Astrocyte of the spinal cord (primary cell): Measurements from ENCODE around the gene TPO.
"Not testable (repeated sequence)": the region's sequence is repeated elsewhere in the genome, so short reads cannot be mapped to it uniquely, and the experiment has no call there.

ENCODE experiments used
- DNase-seq: peaks from one replicate; pipeline ENCODE4 v3.0.0; 2011; ENCODE audit warnings: low read depth, low spot score
- H3K4me3 ChIP-seq: 2 replicates; pipeline ENCODE4 v1.5.1; 2011; ENCODE audit warnings: low read depth, mild to moderate bottlenecking, low read length, moderate library complexity
- CTCF ChIP-seq: IDR thresholded peaks from 2 replicates; pipeline ENCODE4 v1.5.1; 2012; ENCODE audit warnings: low read depth, mild to moderate bottlenecking, low read length, inconsistent platforms
- in situ Hi-C: cut with HindIII; loops from 2 replicates; pipeline ENCODE4 v1.10.0; 2017; ENCODE audit warnings: low sequenced_read_pairs

The TPO gene

GRCh38 chr2:1373830-1374229, 39.4 kb upstream of the TPO start:
- no peak overlapping the region for H3K4me3 ChIP-seq
- in situ Hi-C loops = no loop called here
- TF ChIP-seq CTCF = no peak
- DNase-seq = no peak

GRCh38 chr2:1374287-1374686, 39.0 kb upstream of the TPO start:
- TF ChIP-seq CTCF = no peak
- H3K4me3 ChIP-seq = no peak overlapping the region
- in situ Hi-C loops = no loop called here

GRCh38 chr2:1375794-1376193, 37.5 kb upstream of the TPO start:
- H3K4me3 ChIP-seq = no peak overlapping the region
- in situ Hi-C loops = no loop called here
- no peak for TF ChIP-seq CTCF
- DNase-seq = no peak

More at GRCh38 chr2:1374287-1374686, 39.0 kb upstream of the TPO start:
- no peak for DNase-seq

GRCh38 chr2:1377473-1377872, 35.8 kb upstream of the TPO start:
- TF ChIP-seq CTCF = no peak
- in situ Hi-C loops = no loop called here
- no peak for DNase-seq
- no peak overlapping the region for H3K4me3 ChIP-seq

- no peak overlapping the region for H3K4me3 ChIP-seq
- DNase-seq = no peak
- TF ChIP-seq CTCF = no peak
- in situ Hi-C loops = no loop called here
These were observed 34.7 kb upstream of the TPO start for GRCh38 chr2:1378456-1379150.

GRCh38 chr2:1381644-1382043, 31.6 kb upstream of the TPO start:
- in situ Hi-C loops = no loop called here
- no peak overlapping the region for H3K4me3 ChIP-seq
- DNase-seq = no peak
- no peak for TF ChIP-seq CTCF

GRCh38 chr2:1387954-1388725, 25.1 kb upstream of the TPO start:
- in situ Hi-C loops, DNase-seq, H3K4me3 ChIP-seq: not testable (repeated sequence)

GRCh38 chr2:1390118-1390517, 23.1 kb upstream of the TPO start:
- in situ Hi-C loops, H3K4me3 ChIP-seq, DNase-seq: not testable (repeated sequence)
